DMS53 treated with DMSO at 0.1 percent for 48 hours (cell line): ENCODE results near the gene SF3B1.
"Not testable (repeated sequence)": the region's sequence is repeated elsewhere in the genome, so short reads cannot be mapped to it uniquely, and the experiment has no call there.

Experiments
- DNase-seq: peaks from one replicate; lab custom pipeline; 2025; ENCODE audit not compliant: unreplicated experiment; lab: John Stamatoyannopoulos, UW

The SF3B1 gene

DNA sequence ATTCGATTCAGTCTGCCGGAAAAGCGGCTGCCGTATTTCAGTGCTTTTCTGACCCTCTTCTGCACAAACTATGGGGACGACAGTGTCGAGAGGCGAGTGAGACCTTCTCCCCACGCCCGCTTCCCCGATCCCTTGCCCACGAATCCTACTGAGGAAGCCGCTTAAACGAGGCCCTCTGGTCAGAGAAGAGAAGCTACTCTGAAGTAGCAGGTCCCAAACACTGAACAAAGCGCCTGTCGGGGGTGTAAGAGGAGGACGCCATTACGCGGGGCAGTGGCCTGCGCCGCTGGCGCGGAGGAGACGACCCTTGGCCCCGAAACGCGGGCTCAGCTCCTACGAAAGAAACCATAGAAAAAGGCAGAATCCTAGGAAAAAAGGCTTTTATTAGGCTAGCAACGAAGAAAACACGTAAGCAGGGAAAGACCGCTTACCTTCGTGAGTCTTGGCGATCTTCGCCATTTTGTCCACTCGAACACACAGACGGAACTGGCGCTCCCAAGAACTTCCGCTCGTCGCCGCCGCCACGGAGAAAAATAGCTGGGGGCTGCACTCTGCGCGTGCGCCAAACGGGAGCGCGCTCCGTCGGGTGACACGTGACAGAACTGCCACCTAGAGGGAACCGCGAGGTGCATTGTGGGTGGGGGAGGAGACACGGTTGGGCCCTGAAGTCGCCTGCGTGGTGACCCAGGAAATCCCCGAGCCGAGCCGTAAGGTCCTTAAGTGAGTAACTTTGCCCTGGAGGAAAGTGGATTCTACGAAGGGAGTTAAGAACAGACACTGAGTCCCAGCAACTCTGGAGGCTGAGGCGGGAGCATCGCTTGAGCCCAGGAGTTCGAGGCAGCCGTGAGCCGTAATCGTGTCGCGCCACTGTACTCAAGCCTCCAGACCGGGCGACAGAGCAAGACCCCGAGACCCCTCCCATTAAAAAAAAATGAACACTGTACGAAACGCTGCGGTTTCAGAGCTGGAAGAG is at the start of gene SF3B1:
Gene SF3B1, minus strand, starts transcription at position 488 of the 973 bp plus-strand sequence. Its CDS starts 29 bp downstream, at position 459.
- peak; percentile 90 for DNase-seq

DNA sequence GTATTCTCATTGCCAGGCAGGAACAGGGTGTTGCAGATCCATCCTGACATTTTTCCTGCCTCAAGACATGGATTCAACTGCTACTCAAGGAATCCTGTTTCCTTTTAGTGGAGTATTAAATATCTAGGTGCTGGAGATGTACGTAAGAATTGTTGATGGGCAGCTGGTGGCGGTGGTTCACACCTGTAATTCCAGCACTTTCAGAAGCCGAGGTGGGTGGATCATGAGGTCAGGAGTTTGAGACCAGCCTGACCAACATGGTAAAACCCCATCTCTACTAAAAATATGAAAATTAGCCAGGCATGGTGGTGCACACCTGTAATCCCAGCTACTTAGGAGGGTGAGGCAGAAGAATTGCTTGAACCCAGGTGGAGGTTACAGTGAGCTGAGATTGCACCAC is 49.4 kb upstream of the SF3B1 start:
- not testable (repeated sequence) for DNase-seq

DNA sequence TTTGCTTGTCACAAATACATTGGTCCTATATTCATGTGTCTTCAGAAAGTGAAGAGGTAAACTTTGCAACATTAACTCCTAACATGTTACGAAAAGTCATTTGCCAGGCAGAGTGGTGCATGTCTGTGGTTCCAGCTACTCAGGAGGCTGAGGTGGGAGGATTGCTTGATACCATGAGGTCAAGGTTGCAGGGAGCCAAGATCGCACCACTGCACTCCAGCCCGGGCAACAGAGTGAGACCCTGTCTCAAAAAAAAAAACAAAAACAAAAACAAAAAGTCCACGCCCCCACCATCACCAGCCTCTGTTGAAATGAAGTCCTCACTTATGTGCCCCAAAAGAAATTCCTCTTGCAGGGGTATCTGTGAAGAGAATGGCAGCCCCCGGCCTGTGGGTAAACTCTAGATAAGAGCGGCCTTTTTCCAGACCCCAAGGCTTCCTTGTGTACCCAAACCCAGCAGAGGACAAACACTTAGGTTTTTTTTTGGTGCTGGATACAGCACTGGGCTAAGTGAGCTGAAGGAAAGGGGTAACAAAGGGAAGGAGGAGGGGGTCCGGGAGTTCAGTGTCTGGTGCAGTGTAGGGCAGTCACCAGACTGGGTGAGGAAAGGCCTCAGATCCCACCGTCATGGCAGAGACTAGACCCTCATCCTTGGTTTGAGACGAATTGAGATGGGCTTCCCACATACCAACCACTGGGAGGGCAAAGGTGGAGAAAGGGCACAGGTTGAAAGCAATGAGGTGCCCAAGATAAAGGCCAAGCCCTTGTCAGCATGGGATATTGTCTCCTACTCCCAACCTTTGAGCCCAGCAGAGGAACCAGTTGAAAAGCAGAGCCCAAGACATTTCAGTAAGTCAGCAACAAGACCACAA is 45.6 kb upstream of the SF3B1 start:
- no peak for DNase-seq

GRCh38 chr2:197477797-197478196 is 43.0 kb upstream of the SF3B1 start:
- no peak for DNase-seq

GRCh38 chr2:197472166-197472565 is 37.3 kb upstream of the SF3B1 start:
- DNase-seq = no peak

DNA sequence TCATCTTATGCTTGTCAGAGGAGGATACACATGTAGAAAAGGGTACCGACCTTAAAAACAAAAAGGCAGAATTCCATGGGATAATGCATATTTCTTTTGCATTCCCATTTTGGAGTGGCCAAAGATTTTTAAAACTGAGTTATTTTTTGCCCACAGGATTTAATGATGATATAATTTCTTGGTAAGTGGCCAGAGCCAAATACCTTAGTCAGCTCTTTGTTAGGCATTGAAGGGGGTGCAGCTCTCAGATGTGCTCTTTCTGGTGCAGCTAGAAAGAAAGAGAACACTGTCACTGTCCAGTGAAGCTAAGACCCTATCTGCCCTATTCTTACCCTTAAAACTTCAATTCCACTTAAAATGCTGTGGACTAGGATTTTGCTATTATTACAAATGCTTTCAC is 29.3 kb upstream of the SF3B1 start:
- no peak for DNase-seq

DNA sequence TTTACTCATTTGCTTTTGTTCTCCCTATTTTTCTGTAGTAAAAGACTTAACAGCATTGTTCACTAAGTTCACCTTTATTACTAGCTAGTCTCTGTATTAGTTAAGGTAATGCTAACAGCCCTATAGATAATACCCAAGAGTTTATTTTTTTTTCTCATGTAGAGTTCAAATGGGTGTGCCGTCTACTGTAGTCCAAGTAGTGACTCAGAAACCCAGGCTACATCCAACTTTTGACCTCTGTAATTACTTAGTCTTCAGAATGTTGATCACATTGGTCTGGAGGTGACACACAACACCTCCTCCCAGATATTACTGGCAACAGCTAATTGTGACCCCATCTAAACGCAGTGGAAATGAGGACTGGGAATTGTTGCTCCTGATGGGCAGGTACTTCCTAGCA is 26.2 kb upstream of the SF3B1 start:
- DNase-seq = no peak

DNA sequence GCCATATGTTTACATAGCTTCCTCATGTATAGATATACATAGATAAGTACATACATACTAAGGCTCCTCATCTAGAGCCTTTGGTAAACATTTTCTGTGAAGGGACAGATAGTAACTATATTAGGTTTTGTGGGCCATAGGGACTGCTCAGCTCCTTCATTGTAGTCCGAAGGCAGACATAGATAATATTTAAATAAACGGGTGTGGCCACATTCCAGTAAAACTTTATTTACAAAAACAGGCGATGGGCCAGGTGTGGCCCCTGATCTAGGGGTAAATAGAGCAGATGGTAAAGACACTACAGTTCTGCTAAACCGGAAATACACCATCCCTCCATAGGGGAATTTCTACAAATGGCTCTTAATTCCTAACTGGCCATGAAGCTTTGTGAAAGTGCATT is 25.8 kb upstream of the SF3B1 start:
- DNase-seq = no peak

- DNase-seq = no peak
Measured at GRCh38 chr2:197455428-197455827, 20.6 kb upstream of the SF3B1 start.

GRCh38 chr2:197454923-197455322 is 20.1 kb upstream of the SF3B1 start:
- no peak for DNase-seq

GRCh38 chr2:197453914-197454398 is 19.1 kb upstream of the SF3B1 start:
- no peak for DNase-seq

DNA sequence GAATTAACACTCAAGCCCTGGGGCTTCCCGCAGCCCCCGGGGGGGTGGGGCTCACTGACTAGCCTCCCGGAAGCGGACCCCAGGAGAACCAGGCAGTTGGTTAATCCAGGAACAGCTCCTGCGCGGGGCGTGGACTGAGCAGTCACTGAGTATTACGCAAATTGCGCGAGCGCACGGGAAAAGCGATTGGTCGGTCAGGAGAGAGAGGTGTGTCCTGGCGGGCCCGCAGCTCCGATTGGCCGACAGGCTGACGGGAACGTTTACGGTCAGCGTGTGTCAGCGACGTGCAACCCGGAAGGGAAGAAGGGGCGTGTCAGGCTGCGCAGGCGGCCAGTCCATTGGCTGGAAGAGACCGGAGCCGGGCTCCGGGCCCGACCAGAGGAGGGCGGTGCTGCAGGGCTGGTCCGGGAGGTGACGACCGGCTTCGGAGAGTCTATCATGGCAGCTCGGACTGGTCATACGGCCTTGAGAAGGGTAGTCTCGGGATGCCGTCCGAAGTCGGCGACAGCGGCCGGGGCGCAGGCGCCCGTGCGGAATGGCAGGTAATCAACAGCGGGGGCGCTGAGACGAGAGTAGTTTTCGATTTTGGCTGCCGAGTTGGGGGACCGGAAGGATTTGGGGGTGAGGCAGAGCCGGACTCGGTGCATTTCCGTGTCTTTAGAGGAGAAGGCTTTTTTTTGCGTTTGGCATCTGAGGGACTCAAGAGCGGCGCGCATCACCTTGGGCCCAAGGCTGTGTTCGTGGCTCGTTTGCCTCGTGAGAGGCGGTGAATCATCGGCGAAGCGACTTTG is 18.5 kb upstream of the SF3B1 start, which contains the start of gene COQ10B:
Gene COQ10B, plus strand, starts transcription at position 430 of the 791 bp plus-strand sequence. Its CDS starts 9 bp downstream, at position 439.
- peak; percentile 99 for DNase-seq

GRCh38 chr2:197452754-197453122 is 17.9 kb upstream of the SF3B1 start:
- peak; percentile 98 for DNase-seq

DNA sequence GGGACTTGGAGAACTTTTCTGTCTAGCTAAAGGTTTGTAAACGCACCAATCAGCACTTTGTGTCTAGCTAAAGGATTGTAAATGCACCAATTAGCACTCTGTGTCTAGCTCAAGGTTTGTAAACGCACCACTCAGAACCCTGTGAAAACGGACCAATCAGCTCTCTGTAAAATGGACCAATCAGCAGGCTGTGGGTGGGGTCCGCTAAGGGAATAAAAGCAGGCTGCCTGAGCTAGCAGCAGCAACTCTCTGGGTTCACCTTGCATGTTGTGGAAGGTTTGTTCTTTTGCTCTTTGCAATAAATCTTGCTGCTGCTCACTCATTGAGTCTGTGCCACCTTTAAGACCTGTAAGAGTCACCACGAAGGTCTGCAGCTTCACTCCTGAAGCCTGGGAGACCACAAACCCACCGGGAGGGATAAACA is 16.1 kb upstream of the SF3B1 start:
- not testable (repeated sequence) for DNase-seq

DNA sequence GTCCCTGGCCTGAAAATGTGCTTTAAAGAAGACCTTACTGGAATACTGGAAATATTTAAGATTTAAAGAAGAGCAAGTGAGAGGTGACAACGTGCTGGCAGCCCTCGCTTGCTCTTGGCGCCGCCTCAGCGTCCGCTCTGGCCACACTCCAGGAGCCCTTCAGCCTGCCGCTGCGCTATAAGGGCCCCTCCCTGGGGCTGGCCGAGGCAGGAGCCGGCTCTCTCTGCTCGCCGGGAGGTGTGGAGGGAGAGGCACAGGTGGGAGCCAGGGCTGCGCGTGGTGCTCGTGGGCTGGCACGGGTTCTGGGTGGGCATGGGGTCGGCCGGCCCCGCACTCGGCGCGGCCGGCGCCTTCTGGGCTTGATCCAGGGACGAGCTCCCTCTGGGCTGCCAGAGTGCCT is 15.6 kb upstream of the SF3B1 start:
- DNase-seq = no peak

DNA sequence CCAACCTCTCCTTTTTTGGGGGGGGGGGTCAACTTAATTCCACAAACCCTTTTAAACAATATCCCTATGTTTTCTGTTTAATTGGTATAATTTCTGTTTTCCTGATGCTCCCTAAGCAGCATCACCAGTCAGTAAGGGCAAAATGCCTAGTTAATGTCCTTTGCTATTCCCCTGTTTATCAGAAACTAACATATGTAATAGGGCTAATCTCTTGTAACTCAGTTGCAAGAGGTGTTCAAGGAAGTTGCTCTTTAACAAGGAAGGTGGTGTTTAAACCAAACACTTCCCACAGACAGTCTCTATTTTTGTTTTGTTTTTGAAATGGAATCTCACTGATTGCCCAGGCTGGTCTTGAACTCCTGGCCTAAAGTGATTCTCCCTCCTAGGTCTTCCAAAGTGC is 12.0 kb upstream of the SF3B1 start:
- DNase-seq = no peak

- DNase-seq = no peak
Measured at GRCh38 chr2:197445746-197446145, 10.9 kb upstream of the SF3B1 start.

GRCh38 chr2:197442857-197443256 is 8.0 kb upstream of the SF3B1 start:
- no peak for DNase-seq

GRCh38 chr2:197437380-197437779 is 2.6 kb upstream of the SF3B1 start:
- no peak for DNase-seq

GRCh38 chr2:197435598-197436420 is 981 bp upstream of the SF3B1 start:
- peak; percentile 22 for DNase-seq
